ENCODE results near the gene MYH11. TPM values are rescaled to one million over a fixed set of nuclear protein-coding genes. Genes with fewer than 3 reads are reported as not detected.

MYH11 gene
- total RNA-seq, 1 donor from 2014 or later, result 0.10 TPM

GRCh38 chr16:15671530-15672117 is 185.2 kb downstream of the MYH11 start:
- H3K9me3 Mint-ChIP-seq (ENCODE audit: unreplicated experiment), result peaks cover 4% of the 10 kb centered on the region
- H3K36me3 Mint-ChIP-seq (ENCODE audit: unreplicated experiment), result no peaks in the 10 kb centered on the region
- H3K27me3 Mint-ChIP-seq (ENCODE audit: unreplicated experiment), result no peaks in the 10 kb centered on the region
- no peak for DNase-seq
- TF ChIP-seq CTCF (IDR thresholded peaks at IDR 0.05; ENCODE audit: partially characterized antibody, unreplicated experiment), result no peak
- H3K4me3 Mint-ChIP-seq (ENCODE audit: unreplicated experiment), result no peak overlapping the region
- H3K27ac Mint-ChIP-seq (ENCODE audit: unreplicated experiment), result no peak overlapping the region
- no peaks in the 10 kb centered on the region for H3K4me1 Mint-ChIP-seq (ENCODE audit: low read depth, unreplicated experiment)

GRCh38 chr16:15667091-15667742 is 189.6 kb downstream of the MYH11 start:
- DNase-seq, result no peak
- no peak for TF ChIP-seq CTCF (IDR thresholded peaks at IDR 0.05; ENCODE audit: partially characterized antibody, unreplicated experiment)
- no peaks in the 10 kb centered on the region for H3K27me3 Mint-ChIP-seq (ENCODE audit: unreplicated experiment)
- peaks cover 4% of the 10 kb centered on the region for H3K9me3 Mint-ChIP-seq (ENCODE audit: unreplicated experiment)
- no peak overlapping the region for H3K4me3 Mint-ChIP-seq (ENCODE audit: unreplicated experiment)
- H3K36me3 Mint-ChIP-seq (ENCODE audit: unreplicated experiment), result no peaks in the 10 kb centered on the region
- H3K27ac Mint-ChIP-seq (ENCODE audit: unreplicated experiment), result no peak overlapping the region
- H3K4me1 Mint-ChIP-seq (ENCODE audit: low read depth, unreplicated experiment), result no peaks in the 10 kb centered on the region

- no peaks in the 10 kb centered on the region for H3K36me3 Mint-ChIP-seq (ENCODE audit: unreplicated experiment)
These were observed 191.7 kb downstream of the MYH11 start for GRCh38 chr16:15665107-15665506.

GRCh38 chr16:15660203-15660601 is 196.6 kb downstream of the MYH11 start:
- Mint-ChIP-seq H3K4me1 (ENCODE audit: low read depth, unreplicated experiment) (no peaks in the 10 kb centered on the region), H3K27ac (ENCODE audit: unreplicated experiment) (peak overlapping the region; percentile 49), H3K4me3 (ENCODE audit: unreplicated experiment) (no peak overlapping the region), H3K9me3 (ENCODE audit: unreplicated experiment) (peaks cover 1% of the 10 kb centered on the region), H3K27me3 (ENCODE audit: unreplicated experiment) (peaks cover 4% of the 10 kb centered on the region), H3K36me3 (ENCODE audit: unreplicated experiment) (no peaks in the 10 kb centered on the region)
- no peak for TF ChIP-seq CTCF (IDR thresholded peaks at IDR 0.05; ENCODE audit: partially characterized antibody, unreplicated experiment)
- no peak for DNase-seq

More at GRCh38 chr16:15665107-15665506, 191.7 kb downstream of the MYH11 start:
- Mint-ChIP-seq H3K27ac (ENCODE audit: unreplicated experiment) (no peak overlapping the region), H3K4me1 (ENCODE audit: low read depth, unreplicated experiment) (no peaks in the 10 kb centered on the region), H3K27me3 (ENCODE audit: unreplicated experiment) (peaks cover 2% of the 10 kb centered on the region), H3K4me3 (ENCODE audit: unreplicated experiment) (no peak overlapping the region), H3K9me3 (ENCODE audit: unreplicated experiment) (peaks cover 2% of the 10 kb centered on the region)
- DNase-seq, result no peak
- no peak for TF ChIP-seq CTCF (IDR thresholded peaks at IDR 0.05; ENCODE audit: partially characterized antibody, unreplicated experiment)

GRCh38 chr16:15658556-15658955 is 198.3 kb downstream of the MYH11 start:
- Mint-ChIP-seq H3K27ac (ENCODE audit: unreplicated experiment) (no peak overlapping the region), H3K27me3 (ENCODE audit: unreplicated experiment) (peaks cover 4% of the 10 kb centered on the region)

More at GRCh38 chr16:15658556-15658955, 198.3 kb downstream of the MYH11 start:
- Mint-ChIP-seq H3K9me3 (ENCODE audit: unreplicated experiment) (peaks cover 1% of the 10 kb centered on the region), H3K4me1 (ENCODE audit: low read depth, unreplicated experiment) (no peaks in the 10 kb centered on the region), H3K4me3 (ENCODE audit: unreplicated experiment) (no peak overlapping the region), H3K36me3 (ENCODE audit: unreplicated experiment) (no peaks in the 10 kb centered on the region)
- DNase-seq, result no peak
- no peak for TF ChIP-seq CTCF (IDR thresholded peaks at IDR 0.05; ENCODE audit: partially characterized antibody, unreplicated experiment)
